ENCODE data around the gene COL23A1.

DNA sequence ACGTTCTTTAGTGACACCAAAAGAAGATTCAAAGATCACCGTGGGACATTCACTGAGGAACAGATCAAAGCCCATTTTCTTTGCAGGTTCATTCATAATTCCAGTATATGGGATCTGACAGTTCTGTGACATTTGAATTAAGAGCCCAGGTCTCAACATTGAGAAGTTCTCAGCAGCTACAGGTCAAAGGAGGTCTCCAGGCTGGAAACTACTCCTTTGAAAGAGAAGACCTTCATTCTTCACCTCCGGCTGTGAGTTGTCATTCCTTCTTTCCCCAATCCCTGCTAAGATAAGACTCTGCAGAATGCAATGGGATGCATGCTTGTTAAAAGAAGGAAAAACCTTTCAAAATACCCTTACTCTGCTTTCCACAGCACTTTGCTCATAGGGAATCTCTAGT lies 79.0 kb downstream of the COL23A1 start:
- TF ChIP-seq, protein P1, sequence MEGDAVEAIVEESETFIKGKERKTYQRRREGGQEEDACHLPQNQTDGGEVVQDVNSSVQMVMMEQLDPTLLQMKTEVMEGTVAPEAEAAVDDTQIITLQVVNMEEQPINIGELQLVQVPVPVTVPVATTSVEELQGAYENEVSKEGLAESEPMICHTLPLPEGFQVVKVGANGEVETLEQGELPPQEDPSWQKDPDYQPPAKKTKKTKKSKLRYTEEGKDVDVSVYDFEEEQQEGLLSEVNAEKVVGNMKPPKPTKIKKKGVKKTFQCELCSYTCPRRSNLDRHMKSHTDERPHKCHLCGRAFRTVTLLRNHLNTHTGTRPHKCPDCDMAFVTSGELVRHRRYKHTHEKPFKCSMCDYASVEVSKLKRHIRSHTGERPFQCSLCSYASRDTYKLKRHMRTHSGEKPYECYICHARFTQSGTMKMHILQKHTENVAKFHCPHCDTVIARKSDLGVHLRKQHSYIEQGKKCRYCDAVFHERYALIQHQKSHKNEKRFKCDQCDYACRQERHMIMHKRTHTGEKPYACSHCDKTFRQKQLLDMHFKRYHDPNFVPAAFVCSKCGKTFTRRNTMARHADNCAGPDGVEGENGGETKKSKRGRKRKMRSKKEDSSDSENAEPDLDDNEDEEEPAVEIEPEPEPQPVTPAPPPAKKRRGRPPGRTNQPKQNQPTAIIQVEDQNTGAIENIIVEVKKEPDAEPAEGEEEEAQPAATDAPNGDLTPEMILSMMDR (IDR thresholded peaks at IDR 0.05) = no peak
- TF ChIP-seq, protein P2, sequence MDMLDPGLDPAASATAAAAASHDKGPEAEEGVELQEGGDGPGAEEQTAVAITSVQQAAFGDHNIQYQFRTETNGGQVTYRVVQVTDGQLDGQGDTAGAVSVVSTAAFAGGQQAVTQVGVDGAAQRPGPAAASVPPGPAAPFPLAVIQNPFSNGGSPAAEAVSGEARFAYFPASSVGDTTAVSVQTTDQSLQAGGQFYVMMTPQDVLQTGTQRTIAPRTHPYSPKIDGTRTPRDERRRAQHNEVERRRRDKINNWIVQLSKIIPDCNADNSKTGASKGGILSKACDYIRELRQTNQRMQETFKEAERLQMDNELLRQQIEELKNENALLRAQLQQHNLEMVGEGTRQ (IDR thresholded peaks at IDR 0.05) = no peak
- TF ChIP-seq ZC3H11A (IDR thresholded peaks at IDR 0.05) = no peak
- no peak for TF ChIP-seq ESRRA (IDR thresholded peaks at IDR 0.05; ENCODE audit: borderline replicate concordance, low read length)

All from A549 (cell line).